SH-SY5Y (cell line): ENCODE measurements around the gene DPF1.

Source experiments
- GATA2 ChIP-seq: IDR thresholded peaks from 2 replicates; pipeline ENCODE4 v1.6.1; 2011; ENCODE audit warnings: mild to moderate bottlenecking, low read depth, low read length
- GATA3 ChIP-seq: IDR thresholded peaks from 2 replicates; pipeline ENCODE4 v1.6.1; 2011; ENCODE audit warnings: low read depth, mild to moderate bottlenecking, low read length, moderate library complexity

- TF ChIP-seq GATA2 = no peak
- no peak for TF ChIP-seq GATA3
These were observed 50.6 kb downstream of the DPF1 start for GRCh38 chr19:38173291-38174041.
